Nephron (organoid): Measurements from ENCODE around the gene CORO7.

ENCODE experiments used
- H3K27ac Mint-ChIP-seq, 3 experiments: 2 replicates each; pipeline ENCODE4 v1.8.0; 2020; ENCODE audit warnings: mixed read lengths in 3 of 3, mild to moderate bottlenecking in 2 of 3, moderate library complexity in 1 of 3
- H3K27me3 Mint-ChIP-seq: 2 replicates; pipeline ENCODE4 v1.8.0; 2021; ENCODE audit warnings: low read depth, mild to moderate bottlenecking, moderate library complexity, mixed read lengths
- H3K36me3 Mint-ChIP-seq: 2 replicates; pipeline ENCODE4 v1.8.0; 2020; ENCODE audit warnings: low read depth, mixed read lengths
- H3K4me1 Mint-ChIP-seq: 2 replicates; pipeline ENCODE4 v1.8.0; 2020; ENCODE audit warnings: mixed read lengths
- H3K4me3 Mint-ChIP-seq, 3 experiments: 2 replicates each; pipeline ENCODE4 v1.8.0; 2020; ENCODE audit warnings: mild to moderate bottlenecking in 3 of 3, mixed read lengths in 3 of 3, moderate library complexity in 2 of 3
- H3K9me3 Mint-ChIP-seq: 2 replicates; pipeline ENCODE4 v1.8.0; 2020; ENCODE audit warnings: mixed read lengths
- TF ChIP-seq, protein P1 (sequence below), 3 experiments: fragments of 200-600 bp; sonication (generic); IDR thresholded peaks; one replicate each; pipeline ENCODE4 v1.5.0; 2021; ENCODE audit warnings: antibody characterized with exemption in 3 of 3; ENCODE audit not compliant: unreplicated experiment in 3 of 3

Gene CORO7

DNA sequence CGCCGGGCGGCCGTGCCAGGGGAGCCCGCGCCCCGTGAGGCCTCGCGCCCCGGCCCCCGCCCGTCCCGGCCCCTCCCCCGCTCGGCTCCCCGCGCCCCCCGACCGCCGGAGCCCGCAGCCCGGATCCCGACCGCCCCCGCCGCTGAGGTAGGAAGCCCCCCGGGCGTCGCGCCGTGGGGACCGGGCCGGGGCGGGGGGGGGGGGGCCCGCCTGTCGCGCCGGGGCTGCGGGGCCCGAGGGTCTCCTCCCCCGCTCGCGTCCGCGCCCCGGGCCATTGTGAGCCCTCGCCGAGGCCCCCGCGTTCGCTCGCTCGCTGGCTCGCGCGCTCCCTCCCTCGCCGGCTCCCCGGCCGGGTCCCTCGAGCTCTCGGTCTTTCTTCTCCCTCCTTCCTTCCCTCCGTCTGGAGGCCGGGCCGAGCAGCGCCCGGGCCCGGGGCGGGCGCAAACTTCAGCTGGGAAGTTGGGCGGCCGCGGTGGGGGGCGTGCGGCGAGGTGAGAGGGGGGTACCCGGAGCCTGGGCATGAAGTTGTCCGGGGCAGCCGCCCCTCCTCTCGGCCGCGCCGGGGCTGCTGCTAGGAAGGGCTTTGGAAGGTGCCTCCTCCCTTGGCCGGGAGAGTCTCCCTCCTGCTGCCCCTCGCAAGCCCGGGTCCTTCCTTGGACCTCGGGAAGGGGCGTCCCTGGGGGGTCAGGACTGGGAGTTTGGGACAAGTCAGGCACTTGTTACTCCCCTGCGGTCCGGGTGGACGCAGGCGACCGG lies 100.1 kb downstream of the CORO7 start:
- Mint-ChIP-seq H3K36me3 (no peaks in the 10 kb centered on the region), H3K9me3 (no peaks in the 10 kb centered on the region), H3K4me1 (peaks cover 34% of the 10 kb centered on the region), H3K4me3 (peak overlapping the region; percentile 85 to 88 (median 86)), H3K27me3 (peaks cover 4% of the 10 kb centered on the region), H3K27ac (peak overlapping the region in 1 of 3 experiments; percentile 81)
- TF ChIP-seq, protein P1, sequence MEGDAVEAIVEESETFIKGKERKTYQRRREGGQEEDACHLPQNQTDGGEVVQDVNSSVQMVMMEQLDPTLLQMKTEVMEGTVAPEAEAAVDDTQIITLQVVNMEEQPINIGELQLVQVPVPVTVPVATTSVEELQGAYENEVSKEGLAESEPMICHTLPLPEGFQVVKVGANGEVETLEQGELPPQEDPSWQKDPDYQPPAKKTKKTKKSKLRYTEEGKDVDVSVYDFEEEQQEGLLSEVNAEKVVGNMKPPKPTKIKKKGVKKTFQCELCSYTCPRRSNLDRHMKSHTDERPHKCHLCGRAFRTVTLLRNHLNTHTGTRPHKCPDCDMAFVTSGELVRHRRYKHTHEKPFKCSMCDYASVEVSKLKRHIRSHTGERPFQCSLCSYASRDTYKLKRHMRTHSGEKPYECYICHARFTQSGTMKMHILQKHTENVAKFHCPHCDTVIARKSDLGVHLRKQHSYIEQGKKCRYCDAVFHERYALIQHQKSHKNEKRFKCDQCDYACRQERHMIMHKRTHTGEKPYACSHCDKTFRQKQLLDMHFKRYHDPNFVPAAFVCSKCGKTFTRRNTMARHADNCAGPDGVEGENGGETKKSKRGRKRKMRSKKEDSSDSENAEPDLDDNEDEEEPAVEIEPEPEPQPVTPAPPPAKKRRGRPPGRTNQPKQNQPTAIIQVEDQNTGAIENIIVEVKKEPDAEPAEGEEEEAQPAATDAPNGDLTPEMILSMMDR (IDR thresholded peaks at IDR 0.05; ENCODE audit: unreplicated experiment in 3 of 3) = no peak

DNA sequence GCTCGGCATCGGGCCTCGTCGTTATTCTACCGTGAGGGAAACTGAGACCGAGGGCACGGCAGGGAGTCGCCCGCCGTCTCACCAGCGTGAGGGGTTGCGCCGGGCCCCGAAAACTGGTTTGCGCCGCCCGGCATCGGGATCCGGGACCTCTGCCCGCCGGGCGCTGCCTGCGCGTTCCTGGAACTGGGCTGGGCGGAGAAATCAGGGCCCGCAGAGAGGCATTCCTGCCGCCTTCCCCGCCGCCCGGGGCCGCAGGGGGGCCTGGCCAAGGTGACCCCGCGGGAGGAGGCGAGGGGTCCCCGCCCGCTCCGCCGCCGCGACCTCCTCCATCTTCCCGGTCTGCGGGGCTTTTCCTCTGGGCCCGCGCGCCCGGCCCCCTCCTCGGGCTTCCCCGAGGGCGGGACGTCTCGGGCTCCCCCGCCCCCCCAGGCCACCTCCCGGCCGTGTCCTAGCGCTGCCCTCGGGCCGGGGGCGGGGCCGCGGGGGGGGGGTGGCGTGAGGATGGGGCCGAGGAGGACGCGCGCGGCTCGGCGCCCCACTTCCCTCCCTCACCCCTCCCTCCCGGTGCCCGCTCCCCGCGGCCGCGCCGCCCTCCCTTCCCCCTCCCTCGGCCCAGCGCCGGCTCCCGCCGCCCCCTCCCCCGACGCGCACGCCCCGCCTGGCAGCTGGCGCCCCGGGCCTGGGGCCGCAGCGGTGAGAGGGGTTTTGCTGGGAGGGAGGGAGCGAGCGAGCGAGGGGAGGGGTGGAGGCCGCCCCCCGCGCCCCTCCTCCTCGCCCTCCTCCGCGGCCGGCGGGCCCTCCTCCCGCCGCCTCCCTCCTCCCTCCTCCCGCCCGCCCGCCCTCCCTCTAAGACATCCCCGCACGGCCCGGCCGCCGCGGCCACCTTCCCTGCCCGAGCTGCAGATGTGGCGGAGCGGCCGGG lies 100.9 kb downstream of the CORO7 start, which contains the start of gene GLIS2:
TSS of gene GLIS2 (plus strand) at position 882 of the 922 bp plus-strand sequence. CDS start 16,214 bp downstream, outside the sequence.
- no peaks in the 10 kb centered on the region for H3K36me3 Mint-ChIP-seq
- H3K4me3 Mint-ChIP-seq = peak within 1 kb of the TSS; percentile 93 to 99 (median 99)
- H3K27me3 Mint-ChIP-seq = peaks cover 8% of the 10 kb centered on the region
- TF ChIP-seq, protein P1 (IDR thresholded peaks at IDR 0.05; ENCODE audit: unreplicated experiment in 3 of 3) = no peak
- H3K27ac Mint-ChIP-seq = peak within 1 kb of the TSS; percentile 87 to 97 (median 97)
- peaks cover 34% of the 10 kb centered on the region for H3K4me1 Mint-ChIP-seq
- H3K9me3 Mint-ChIP-seq = no peaks in the 10 kb centered on the region

DNA sequence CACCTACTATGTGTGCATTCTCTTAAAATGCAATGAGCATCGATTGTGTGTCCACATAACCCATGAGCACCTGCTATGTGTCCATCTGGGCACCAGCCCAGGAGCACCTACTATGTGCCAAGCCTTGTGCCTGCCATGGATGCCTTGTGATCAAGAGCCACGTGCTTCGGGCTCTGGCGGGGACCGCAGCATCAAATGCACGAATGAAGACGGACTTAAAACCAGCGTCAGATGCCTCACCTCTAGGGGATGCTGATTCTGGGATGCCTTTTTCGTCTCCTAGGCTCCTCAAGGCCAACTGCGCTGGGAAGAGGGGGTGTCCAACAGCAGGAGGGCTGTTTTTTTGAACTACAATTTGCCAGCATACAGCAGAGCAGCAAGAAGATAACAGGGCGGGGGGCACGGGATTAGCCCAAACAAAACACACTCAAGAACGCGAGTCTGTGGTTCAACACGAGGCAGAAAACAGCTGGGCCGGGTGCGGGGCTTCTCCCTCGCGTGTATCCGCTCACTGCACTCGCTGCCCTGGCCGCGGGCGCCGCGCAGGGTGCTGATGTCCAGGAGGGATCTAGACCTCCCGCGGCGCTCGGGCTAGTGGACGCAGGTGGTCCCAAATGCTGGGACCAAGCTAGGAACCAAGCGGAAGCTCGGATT lies 101.7 kb downstream of the CORO7 start:
- Mint-ChIP-seq H3K4me1 (peaks cover 28% of the 10 kb centered on the region), H3K36me3 (no peaks in the 10 kb centered on the region), H3K9me3 (no peaks in the 10 kb centered on the region), H3K27ac (peak overlapping the region; percentile 87 to 97 (median 97)), H3K27me3 (peaks cover 8% of the 10 kb centered on the region), H3K4me3 (peak overlapping the region; percentile 93 to 99 (median 99))
- TF ChIP-seq, protein P1 (IDR thresholded peaks at IDR 0.05; ENCODE audit: unreplicated experiment in 3 of 3) = no peak

- Mint-ChIP-seq H3K36me3 (no peaks in the 10 kb centered on the region), H3K9me3 (no peaks in the 10 kb centered on the region), H3K4me1 (peaks cover 21% of the 10 kb centered on the region), H3K27ac (peak overlapping the region; percentile 87 to 97 (median 97)), H3K4me3 (peak overlapping the region; percentile 93 to 99 (median 99)), H3K27me3 (peaks cover 8% of the 10 kb centered on the region)
- TF ChIP-seq, protein P1 (IDR thresholded peaks at IDR 0.05; ENCODE audit: unreplicated experiment in 3 of 3) = peak; percentile 66 to 82 (median 71)
Measured at GRCh38 chr16:4313563-4314531, 102.5 kb downstream of the CORO7 start.

GRCh38 chr16:4309833-4310266 lies 106.5 kb downstream of the CORO7 start:
- TF ChIP-seq, protein P1 (IDR thresholded peaks at IDR 0.05; ENCODE audit: unreplicated experiment in 3 of 3) = peak; percentile 34 to 53 (median 49)
- Mint-ChIP-seq H3K27me3 (peaks cover 8% of the 10 kb centered on the region), H3K27ac (peak overlapping the region in 2 of 3 experiments; percentile 20 to 32), H3K4me3 (peak overlapping the region in 2 of 3 experiments; percentile 18 to 52), H3K9me3 (no peaks in the 10 kb centered on the region), H3K36me3 (no peaks in the 10 kb centered on the region), H3K4me1 (peaks cover 24% of the 10 kb centered on the region)
